Measurements from ENCODE around the gene PSTK.

- TF ChIP-seq CTCF (conservative IDR thresholded peaks at IDR 0.05; ENCODE audit: low read length) (no peak), EZH2phosphoT487 (IDR thresholded peaks at IDR 0.05; ENCODE audit: borderline replicate concordance) (no peak)
Measured at GRCh38 chr10:122998360-122998917, 18.2 kb downstream of the PSTK start.
